HT-29 (cell line): ENCODE measurements around the gene DNAJA3. TPM values are rescaled to one million over a fixed set of nuclear protein-coding genes. Genes with fewer than 3 reads are reported as not detected.
"Not testable (repeated sequence)": the region's sequence is repeated elsewhere in the genome, so short reads cannot be mapped to it uniquely, and the experiment has no call there.

Experiments used
- DNase-seq: peaks from one replicate; pipeline ENCODE4 v3.0.0-alpha.2; 2015; ENCODE audit warnings: low spot score
- total RNA-seq: library from RNA; depleted of rRNA; stranded (reverse); fragments of >200 nt; shearing (Covaris generic); gene quantifications from 2 replicates; pipeline ENCODE4 v1.2.3, GENCODE V29; 2014

DNAJA3 gene
- total RNA-seq, 1 experiment from 2014 or later = 82.4 TPM

DNA sequence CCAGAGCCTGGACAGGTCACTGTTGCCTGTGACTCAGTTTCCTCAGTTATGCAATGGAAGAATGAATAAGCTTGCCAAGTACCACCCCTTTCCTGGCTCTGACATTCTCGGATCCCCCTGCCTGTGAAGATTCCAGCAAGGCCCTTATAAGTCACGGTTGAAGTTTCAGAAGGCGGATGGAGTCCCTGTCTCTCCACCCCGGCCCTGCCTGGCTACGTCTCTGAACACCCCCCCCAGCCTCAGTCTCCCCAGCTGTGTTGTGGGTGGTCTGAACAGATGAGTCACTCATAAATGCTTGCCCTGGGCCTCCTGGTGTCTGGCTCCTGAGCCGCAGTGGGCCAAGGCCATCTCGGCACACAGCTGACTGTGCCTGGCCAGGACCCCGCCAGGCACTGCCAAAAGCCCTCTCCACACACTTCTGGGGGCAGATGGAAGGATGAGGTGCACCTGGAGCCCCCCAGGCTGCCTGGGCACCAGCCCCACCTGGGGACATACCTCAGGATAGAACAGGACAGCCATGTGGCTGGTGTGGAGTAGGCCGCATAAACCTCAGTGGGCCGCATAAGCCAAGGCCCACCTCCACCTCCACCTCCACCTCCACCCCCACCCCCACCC lies 38.6 kb upstream of the DNAJA3 start:
- no peak for DNase-seq

DNA sequence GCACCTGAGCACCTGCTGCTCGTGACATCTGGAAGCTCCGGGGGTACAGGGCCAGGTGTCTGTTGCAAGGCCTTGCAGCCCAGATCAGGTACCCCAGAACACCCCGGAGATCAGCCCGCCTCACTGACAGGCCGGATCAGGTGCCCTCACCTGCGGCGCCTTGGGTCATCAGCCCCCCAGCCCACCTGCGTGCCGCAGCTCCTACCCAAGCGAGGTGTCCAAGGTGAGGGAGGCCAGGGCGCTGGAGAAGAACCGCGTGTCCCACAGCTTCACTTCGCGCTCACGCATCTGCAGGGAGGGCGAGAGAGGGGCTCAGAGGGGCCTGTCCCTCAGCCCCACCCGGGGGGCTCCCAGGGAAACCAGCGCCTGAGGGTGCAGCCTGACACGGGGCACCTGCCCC lies 37.9 kb upstream of the DNAJA3 start:
- no peak for DNase-seq

DNA sequence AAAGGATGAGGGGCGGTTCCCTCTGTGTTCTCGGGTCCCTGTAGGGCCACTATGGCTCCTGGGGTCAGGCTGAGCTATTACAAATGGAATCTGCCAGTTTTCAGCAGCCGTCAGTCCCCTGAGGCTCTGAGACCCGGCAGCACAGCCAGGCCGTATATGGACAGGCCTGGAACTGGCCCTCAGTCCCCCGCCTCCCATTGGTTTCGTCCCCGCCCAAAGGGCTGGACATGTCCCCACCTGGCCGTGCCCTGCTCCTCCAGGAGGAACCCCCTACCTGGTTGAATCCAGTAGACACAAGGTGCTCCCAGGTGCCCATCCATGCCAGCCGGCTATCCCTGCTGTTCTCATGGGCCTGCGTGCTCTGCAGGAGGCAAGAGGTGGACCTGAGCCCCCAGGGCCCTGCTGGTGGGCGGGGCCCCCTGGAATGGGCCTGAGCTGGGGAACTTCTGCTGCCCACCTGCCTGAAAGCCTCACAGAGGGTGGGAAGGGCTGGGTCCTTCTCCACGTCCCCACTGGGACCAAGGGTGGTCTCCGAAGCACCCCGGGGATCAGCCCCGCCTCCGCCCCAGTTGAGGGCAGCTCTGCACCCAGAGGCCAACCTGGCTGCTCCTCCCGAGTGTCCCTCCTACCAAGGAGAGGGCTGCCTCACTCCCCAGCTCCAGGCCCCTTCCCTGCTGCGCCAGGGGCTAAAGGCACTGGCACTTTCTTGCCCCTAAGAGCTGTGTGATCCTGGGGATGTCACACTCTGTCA lies 37.2 kb upstream of the DNAJA3 start:
- DNase-seq = no peak

DNA sequence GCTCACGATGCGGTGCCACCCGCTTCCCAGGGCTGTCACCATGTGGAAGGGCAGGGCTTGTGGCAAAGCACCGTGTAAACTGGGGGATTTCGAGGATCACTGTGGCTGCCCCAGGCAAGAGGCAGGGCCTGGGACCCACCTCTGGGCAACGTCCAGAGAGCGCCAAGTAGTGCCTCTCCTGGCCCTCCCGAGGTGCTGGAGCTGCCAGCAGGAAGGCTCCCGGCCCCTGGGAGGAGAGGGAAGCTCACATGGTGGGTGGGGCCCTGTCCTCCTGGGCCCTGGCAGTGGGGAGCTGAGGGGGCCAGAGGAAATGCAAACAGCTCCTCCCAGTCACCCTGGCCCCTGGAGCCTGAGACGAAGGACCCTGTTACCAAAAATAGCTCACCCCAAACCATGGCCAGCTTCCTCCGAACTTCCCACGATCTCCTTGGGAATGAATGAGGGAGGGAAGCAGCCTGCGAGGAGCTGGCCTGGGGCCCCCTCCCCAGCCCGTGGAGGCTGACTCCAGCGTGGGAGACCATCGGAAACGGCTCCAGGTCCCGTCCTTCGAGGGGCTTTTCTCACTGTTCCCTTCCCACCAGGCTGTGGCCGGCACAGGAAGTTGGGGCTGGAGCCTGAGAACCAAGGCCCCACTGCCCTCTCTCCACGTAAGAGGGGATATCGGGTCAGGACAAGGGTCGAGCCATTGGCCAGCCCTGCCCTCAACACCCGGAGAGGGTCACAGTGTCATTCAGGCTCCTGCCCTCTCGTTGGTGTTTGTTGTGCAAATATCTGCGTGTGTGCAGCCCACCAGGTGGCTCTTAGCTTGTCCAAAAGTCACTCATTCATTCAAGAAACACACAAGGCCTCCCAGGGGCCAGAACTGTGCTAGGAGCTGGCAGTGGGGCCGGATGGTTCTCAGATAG lies 36.4 kb upstream of the DNAJA3 start:
- DNase-seq = no peak

DNA sequence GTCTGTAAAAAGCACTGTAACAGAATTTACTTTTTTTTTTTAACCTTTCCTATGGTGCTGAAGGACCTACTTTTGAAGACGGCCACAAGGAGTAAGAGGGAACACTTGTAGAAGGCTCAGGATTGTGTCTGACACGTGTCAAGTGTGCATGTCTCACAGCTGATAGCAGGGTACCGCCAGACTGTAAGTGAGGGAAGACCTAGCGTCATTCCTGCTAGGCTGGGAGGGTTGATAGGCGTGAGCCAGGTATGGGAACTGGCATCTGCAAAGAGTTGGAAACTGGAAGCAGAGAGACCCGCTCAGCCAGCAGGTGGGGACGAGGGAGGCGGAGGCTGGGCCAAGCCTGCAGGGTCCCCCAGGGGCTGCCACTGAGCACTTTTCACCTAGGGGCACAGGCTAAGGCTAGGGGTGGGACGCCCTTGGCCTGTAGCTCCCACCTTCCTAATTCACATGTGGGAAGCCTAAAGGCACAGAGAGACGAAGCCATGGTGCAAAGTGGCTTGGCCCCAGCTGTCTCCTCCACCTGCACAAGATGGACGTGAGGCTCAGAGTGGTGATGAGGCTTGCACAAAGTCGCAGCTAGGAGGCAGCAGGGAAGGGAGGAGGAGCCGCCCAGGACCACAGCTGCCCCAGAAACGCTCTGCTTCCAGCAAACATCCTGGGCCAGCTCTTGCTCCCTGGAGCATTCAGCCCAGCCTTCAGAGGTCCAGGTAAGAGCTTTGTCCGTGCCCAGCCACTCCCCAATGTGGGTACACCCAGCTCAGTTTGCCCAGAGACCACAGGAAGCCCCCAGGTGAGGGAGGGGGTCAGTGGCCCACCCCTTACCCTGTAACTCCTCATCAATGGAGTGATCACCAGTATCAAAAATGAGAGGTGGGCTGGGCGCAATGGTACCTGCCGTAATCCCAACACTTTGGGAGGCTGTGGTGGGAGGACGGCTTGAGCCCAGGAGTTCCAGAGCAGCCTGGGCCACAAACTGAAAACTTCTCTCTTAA lies 35.1 kb upstream of the DNAJA3 start:
- no peak for DNase-seq

DNA sequence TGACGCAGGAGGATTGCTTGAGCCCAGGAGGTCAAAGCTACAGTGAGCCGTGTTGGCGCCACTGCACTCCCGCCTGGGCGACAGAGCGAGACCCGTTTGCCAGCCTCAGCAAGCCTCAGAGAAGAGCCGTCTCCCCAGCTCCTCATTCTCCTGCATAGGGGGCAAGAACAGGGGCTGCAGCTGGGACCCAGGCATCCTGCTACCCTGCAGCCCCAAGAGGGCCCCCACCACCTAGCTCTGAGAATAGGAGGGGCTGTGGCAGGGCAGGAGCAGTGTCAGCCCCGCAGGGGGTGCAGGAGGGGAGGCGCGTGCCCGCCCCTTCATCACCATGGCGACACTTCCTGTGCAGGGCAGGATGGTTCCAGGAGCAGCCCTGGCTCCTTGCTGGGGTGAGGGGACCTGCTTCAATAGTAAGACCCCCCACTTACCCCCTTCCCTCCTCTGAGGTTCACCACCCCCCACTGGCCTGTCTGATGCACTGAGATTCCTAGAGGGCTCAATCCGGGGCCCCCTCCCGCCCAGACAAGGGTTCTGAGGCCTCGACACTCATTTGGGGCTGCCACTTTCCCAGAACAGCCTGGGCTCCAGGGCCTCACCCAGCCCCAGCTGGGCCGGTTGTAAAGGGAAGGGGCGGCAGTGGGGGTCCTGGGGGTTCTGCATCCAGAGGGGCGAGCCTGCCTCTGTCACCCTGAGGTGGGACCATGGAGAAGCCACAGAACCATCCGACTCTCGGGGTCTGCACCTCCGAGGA lies 33.9 kb upstream of the DNAJA3 start:
- no peak for DNase-seq

DNA sequence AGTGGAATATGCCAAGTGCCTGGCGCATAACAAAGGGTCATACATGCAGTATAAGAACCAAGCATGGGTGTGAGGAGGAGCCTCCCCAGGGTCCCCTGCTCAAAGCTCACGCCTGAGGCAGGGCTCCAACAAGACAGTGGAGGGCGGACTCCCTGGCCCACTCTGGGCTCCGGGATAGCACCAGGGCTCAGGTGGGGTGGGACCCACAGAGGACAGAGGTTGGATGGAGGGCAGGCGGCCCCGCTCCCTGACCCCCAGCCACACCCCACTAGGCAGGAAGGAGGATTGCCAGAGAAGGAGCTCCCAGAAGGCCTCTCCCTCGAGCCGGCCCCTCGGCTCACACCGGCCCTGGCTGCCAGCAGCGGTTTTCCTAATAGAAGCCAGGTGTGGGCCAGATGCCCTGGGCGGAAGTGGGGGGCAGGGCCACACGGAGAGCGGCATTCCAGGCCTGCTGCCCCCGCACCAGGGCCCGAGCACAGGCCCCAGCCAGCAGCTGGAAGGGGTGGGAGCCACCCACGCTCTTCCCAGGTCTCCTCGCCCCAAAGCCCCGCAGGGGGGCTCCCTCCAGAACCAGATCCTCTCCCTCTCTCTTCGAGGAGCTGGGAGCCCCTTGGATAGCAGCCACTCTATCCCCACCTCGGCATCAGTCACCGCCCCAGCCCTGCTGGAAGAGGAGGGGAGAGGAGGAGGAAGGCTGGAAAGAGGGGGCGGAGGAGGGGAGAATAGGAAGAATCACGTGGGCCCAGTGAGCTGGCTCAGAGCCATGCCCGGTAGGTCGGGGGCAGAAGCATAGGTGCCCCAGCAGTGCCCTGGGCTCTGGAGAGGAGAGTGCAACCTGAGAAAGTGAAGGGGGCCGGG lies 33.1 kb upstream of the DNAJA3 start:
- DNase-seq = peak; percentile 53

DNA sequence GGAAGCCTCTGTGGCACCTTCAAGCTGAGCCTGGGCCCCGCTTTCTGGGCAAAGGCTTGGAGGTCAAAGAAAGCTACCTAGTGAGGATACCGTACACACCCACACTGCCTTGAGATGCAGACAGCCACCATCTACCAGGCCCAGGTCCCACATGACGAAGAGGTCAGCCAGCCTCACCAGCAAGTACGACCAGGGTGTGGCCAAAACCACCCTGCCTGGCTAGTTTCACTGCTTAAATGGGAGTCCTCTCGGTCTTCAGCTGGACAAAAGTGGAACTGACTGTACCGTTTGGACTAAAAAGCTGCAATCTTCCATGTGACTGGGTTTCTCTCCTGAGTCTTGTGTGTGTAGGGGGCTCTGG lies 32.4 kb upstream of the DNAJA3 start:
- DNase-seq = peak; percentile 58

DNA sequence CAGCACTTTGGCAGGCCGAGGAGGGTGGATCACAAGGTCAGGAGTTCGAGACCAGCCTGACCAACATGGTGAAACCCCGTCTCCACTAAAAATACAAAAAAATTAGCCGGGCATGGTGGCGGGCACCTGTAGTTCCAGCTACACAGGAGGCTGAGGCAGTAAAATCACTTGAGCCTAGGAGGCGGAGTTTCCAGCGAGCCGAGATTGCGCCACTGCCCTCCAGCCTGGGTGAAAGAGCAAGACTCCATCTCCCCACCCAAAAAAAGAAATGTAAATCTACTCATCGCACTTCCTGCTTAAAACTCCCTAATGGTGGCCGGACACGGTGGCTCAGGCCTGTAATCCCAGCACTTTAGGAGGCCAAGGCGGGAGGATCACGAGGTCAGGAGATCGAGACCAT lies 31.8 kb upstream of the DNAJA3 start:
- not testable (repeated sequence) for DNase-seq

DNA sequence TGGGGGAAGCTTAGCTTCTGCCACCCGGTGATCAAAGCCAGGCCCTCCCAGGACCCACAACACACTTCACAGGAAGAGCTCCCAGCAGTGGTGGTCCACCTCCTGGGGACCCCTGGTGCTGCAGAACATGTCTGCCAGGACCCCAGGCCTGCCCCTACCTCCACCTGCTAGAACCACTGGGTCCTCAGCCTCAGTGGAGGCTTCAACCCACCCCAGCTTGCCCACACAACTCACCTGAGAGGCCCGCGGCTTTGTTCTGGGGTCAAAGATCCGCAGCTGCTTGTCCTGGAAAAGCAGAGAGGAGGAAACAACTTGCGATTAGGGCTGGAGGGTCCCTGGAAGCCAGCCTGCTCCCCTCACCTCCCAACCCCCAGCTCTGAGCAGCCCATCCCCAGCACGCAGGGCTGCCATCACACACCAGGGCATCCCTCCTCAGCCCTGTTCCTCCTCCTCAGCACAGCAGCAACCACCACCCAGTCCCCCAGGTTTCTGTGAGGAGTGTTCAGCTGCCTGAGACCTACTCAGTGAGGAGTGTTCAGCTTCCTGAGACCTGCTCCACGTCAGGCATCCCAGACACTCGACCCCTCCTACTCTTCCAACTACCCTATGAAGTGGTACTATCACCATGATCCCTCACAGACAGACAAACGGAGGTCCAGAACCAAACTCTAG lies 30.5 kb upstream of the DNAJA3 start:
- DNase-seq = no peak

DNA sequence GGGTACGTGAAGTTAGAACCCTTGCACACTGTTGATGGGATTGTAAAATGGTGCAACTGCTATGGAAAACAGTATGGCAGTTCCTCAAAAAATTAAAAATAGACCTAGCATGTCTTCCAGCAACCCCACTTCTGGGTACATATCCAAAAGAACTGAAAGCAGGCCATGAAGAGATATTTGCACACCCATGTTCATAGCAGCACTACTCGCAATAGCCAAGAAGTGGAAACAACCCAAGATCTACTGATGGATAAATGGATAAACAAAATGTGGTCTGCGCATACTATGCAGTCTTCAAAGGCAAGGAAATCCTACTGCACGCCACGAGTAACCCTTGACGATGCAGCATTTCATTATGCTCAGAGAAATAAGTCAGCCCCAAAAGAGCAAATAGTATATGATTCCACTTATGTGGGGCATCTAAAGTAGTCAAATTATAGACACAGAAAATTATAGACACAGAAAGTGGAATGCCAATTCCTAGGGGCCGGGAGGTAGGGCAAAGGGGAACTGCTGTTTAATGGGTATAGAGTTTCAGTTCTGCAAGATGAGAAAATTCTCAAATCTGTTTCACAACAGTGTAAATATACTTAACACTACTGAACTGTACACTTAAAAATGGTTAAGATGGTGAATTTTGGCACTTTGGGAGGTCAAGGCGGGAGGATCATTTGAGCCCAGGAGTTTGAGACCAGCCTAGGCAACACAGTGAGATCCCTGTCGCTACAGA lies 26.5 kb upstream of the DNAJA3 start:
- DNase-seq = no peak

DNA sequence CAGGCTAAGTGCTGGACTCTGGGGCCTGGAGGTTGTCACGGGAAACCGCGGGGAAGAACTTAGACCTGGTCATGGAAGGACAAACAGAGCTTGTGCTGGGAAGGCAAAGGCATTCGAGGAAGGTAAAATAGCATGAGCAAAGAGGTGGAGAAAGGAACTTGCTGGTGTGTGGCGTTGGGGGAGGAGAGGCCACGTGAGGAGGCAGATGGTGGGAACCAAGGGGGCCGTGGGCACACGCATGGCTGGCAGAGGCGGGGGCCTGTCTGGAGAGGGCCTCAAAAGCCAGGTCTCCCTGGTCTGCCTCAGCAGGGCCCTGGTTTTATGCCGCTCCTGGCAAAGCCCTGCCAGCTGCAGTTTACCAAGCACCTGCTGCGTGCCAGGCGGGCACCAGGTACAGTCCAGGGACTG lies 24.6 kb upstream of the DNAJA3 start:
- DNase-seq = no peak

DNA sequence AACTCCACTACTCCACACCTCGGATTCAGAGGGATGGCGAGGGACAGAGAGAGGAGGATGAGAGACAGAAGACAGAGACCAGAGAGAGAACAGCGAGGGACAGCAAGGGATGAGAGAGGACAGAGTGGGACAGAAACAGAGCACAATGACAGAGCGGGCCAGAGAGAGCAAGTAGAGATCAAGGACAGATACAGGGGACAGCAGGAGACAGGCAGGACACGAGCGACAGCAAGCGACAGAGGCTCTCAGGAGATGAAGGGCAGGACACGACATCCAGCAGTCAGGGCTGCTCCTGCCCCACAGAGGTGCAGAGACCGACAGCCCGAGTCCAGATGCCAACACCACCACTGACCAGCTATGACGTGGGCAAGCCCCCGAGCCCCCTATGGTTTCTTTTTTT lies 24.2 kb upstream of the DNAJA3 start:
- DNase-seq = no peak

DNA sequence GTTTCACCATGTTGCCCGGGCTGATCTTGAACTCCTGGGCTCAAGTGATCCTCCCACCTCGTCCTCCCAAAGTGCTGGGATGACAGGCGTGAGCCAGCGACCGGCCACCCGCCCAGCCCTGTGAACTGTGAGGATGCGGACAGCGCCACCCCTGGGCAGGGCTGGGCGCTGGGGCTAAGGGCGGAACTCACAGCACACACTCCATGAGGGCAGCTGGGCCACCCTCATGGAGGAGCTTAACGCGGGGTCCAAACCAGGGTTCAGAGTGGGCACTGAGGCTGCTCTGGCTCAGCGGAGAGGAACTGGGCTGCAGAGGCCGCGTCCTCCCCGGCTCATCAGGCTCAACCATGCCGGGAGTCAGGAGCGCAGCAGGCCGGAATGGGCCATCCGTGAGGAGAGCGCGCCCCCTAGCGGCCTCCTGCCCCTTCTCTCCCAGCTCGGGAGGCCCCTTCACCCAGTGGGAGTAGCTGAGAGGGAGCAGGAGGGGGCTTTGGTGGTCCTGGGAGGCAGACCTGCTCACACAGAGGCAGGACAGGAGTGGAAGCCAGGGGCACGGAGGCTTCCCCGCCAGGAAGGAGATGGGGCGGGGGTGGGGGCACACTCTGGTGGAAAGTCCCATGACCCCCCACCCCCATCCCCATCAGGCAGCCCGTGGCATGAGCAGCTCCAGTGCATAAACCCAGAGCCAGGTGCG lies 23.1 kb upstream of the DNAJA3 start:
- peak; percentile 87 for DNase-seq

DNA sequence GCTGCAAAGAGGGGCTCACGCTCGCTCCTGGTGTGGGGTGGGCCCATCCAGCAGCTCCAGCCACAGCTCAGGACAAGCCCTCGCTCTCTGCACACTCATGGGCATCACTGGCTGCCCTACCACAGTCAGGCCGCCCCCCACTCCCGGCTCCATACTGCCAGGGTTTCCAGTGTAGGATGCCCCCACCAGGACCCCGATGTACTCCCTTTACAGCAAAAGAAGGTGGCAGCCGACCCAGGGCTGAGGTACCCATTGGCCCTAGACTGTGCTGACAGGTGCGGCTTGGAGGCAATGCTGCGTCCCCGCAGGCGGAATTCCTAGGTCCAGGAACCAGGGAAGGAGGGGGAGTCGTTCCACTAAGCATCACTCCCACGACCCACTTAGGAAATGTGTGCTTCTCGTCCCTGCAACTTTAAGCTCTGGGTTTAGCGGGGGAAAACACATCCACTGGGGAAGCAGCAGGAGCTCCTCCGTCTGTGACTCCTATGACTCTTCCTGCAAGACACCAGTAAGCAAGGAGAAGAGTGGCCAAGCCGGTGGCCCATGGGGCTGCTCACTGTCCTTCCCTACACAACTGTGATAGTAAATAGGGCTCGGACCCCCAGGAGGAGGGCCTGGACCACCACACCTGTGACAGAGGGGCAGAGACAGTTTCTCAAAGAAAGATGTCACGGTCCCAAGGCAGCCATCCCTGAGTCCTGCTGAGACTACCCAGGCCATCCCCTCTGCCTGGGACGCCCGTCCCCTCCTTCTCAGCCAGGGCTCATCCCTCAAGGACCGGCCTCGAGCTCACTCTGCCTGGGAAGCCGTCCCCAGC lies 22.3 kb upstream of the DNAJA3 start:
- no peak for DNase-seq

DNA sequence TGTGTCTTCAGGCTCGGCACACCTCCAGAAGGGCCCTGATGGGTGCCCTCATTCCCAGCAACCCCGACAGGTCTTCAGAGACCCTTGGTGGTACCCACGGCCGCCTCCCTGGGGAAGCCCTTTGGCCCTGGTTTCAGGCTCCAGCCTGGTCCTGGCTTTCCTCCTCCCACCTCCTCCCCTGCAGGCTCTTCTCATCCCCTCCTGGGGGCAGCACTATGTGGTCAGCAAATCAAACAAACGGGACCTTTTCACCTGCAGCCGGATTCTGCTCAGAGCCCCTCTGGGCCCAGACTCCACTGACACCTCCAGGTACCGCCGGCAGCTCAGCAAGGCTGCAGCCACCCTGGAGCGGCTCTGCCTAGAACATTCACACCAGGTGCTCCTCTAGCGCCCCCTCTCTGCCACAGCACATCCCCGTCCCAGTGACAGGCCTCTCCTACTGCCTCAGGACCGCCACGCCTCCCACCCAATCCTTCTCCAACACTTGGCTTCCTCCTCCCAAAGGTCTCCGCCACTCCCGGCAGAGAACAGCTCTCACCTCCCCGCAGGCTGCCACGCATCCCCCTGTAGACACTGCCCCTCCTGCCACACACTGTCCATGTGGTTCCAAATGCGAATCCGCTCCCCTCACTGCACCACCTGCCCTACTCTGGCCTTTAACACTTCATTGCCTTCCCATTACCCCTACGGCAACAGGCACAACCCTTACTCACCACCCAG lies 21.3 kb upstream of the DNAJA3 start:
- peak; percentile 39 for DNase-seq
